Measurements from ENCODE around the gene UNC5CL. TPM values are rescaled to one million over a fixed set of nuclear protein-coding genes. Genes with fewer than 3 reads are reported as not detected.

The UNC5CL gene
- total RNA-seq, 1 experiment from 2014 or later, result 0.81 TPM

DNA sequence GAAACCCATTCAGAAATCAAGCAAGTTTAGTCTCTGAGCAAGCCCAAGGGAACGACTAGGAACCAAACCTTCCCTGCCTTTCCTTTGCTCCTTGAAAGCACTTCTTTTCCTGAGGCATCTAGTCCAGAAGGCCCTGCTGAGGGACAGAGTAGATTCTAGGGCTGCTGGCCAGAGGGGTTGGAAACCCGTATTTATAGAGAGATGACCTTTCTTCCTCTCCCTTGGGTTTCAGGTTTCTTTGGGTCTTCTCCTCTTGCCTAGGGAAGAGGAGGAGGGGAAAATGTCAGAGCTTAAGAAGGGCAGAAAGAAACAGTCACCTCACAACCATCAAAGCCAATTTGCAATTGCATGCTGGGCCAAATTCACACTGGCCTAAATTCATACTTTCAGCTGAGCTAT lies 19.8 kb upstream of the UNC5CL start:
- H3K27me3 ChIP-seq (ENCODE audit: insufficient read depth, low read length), result no peaks in the 10 kb centered on the region
- no peak overlapping the region for H2AK5ac ChIP-seq (ENCODE audit: insufficient read length, low read length)
- no peaks in the 10 kb centered on the region for H3K79me1 ChIP-seq (ENCODE audit: insufficient read depth, low read depth, low read length, poor library complexity, severe bottlenecking)
- H3K9me3 Mint-ChIP-seq, result no peaks in the 10 kb centered on the region
- no peak overlapping the region for H3K27ac ChIP-seq (ENCODE audit: insufficient read length, low read depth, low read length)
- no peak overlapping the region for H3K4ac ChIP-seq (ENCODE audit: low read depth, low read length)
- H3K14ac ChIP-seq (ENCODE audit: insufficient read depth, low read length), result no peak overlapping the region
- no peak overlapping the region for H3K4me3 Mint-ChIP-seq
- no peak overlapping the region for H3K23ac ChIP-seq (ENCODE audit: insufficient read length, low read depth, low read length)
- no peak overlapping the region for H4K8ac ChIP-seq (replicated peaks; ENCODE audit: insufficient read length, low read depth, low read length)
- no peak for DNase-seq
- H3K23me2 ChIP-seq (ENCODE audit: insufficient read length, low read depth, low read length, poor library complexity, severe bottlenecking), result no peaks in the 10 kb centered on the region
- H2BK15ac ChIP-seq (ENCODE audit: low read depth, low read length), result no peak overlapping the region
- no peak overlapping the region for H2BK120ac ChIP-seq (ENCODE audit: low read depth, low read length, poor library complexity, severe bottlenecking)
- no peak overlapping the region for H2BK12ac ChIP-seq (ENCODE audit: insufficient read length, low read depth, low read length)
- no CpG with 5 or more reads among the region's 2 CpGs for WGBS (ENCODE audit: extremely low coverage, insufficient read length, low lambda C conversion rate)
- H2BK5ac ChIP-seq (ENCODE audit: insufficient read length, low read length), result no peak overlapping the region
- H3K27me3 Mint-ChIP-seq (ENCODE audit: low read depth), result no peaks in the 10 kb centered on the region
- H4K91ac ChIP-seq (ENCODE audit: insufficient read length, low read depth, low read length), result no peak overlapping the region
- no peak for TF ChIP-seq CTCF (conservative IDR thresholded peaks at IDR 0.05)
- no peak overlapping the region for H4K5ac ChIP-seq (ENCODE audit: insufficient read length, low read depth, low read length)
- 0 out of 2 replicates have a peak, but pooled peaks cover 5% of the 10 kb centered on the region for H3K4me1 ChIP-seq (ENCODE audit: insufficient read depth, low read length)
- H3K4me1 Mint-ChIP-seq, result peaks cover 13 to 15% of the 10 kb centered on the region in 2 experiments
- no peak overlapping the region for H2BK20ac ChIP-seq (ENCODE audit: low read depth, low read length, poor library complexity, severe bottlenecking)
- no peak overlapping the region for H3K27ac Mint-ChIP-seq
- H2AFZ ChIP-seq (ENCODE audit: low read length), result no peak overlapping the region
- no peak overlapping the region for H3K18ac ChIP-seq (ENCODE audit: insufficient read length, low read depth, low read length)
- H3K4me2 ChIP-seq (ENCODE audit: insufficient read depth, insufficient read length, low read length), result no peak overlapping the region
- no peaks in the 10 kb centered on the region for H3K79me2 ChIP-seq (ENCODE audit: insufficient read depth, low read length)
- no peak overlapping the region for H3K56ac ChIP-seq (ENCODE audit: insufficient read length, low read depth, low read length)
- H3T11ph ChIP-seq (ENCODE audit: low read length), result no peak overlapping the region
- H3K36me3 Mint-ChIP-seq (ENCODE audit: insufficient read depth in 1 of 3, low read depth in 3 of 3), result peaks cover 0 to 11% (median 0%) of the 10 kb centered on the region in 3 experiments; a peak in 3 of 7 replicates
- H4K20me1 ChIP-seq (ENCODE audit: control insufficient read depth, insufficient read depth, insufficient read length), result no peaks in the 10 kb centered on the region
- no peak overlapping the region for H3K9ac ChIP-seq (ENCODE audit: extremely low read depth, insufficient read length, low read length)
- no peaks in the 10 kb centered on the region for H3K9me3 ChIP-seq (ENCODE audit: control insufficient read depth, low read depth, low read length)
